Cardiac muscle cell (in vitro differentiated cells and primary cell): ENCODE measurements around the gene ADGRD1. TPM values are rescaled to one million over a fixed set of nuclear protein-coding genes. Genes with fewer than 3 reads are reported as not detected.

ENCODE experiments used
- DNase-seq, 2 donors: peaks; one replicate each; pipeline versions ENCODE4 v3.0.0 to v3.0.0-alpha.2; 2010 to 2017; ENCODE audit warnings: low read depth in 1 of 2, low spot score in 1 of 2
- H3K27ac ChIP-seq: fragments of 200-600 bp; sonication (generic); 2 replicates; pipeline ENCODE4 v1.5.1; 2016
- H3K27me3 ChIP-seq: fragments of 200-600 bp; sonication (generic); 2 replicates; pipeline ENCODE4 v1.6.0; 2016; ENCODE audit warnings: control low read depth
- H3K36me3 ChIP-seq: fragments of 200-600 bp; sonication (generic); 2 replicates; pipeline ENCODE4 v1.5.1; 2016; ENCODE audit warnings: control low read depth
- H3K4me1 ChIP-seq: fragments of 200-600 bp; sonication (generic); 2 replicates; pipeline ENCODE4 v1.8.1; 2017; ENCODE audit warnings: low read depth, mild to moderate bottlenecking, mixed run types
- H3K4me3 ChIP-seq: fragments of 200-600 bp; sonication (generic); 2 replicates; pipeline ENCODE4 v1.5.1; 2016; ENCODE audit warnings: mild to moderate bottlenecking
- H3K9me3 ChIP-seq: fragments of 200-600 bp; sonication (generic); 2 replicates; pipeline ENCODE4 v1.5.1; 2017; ENCODE audit warnings: low read depth, mild to moderate bottlenecking, control low read depth
- CTCF ChIP-seq: IDR thresholded peaks from 2 replicates; pipeline ENCODE4 v1.5.1; 2012; ENCODE audit warnings: low read depth, mild to moderate bottlenecking, low read length
- polyA plus RNA-seq: library from polyadenylated mRNA; unstranded; fragments of >200 nt; fragmentation: Nextera tagmentation; extraction: Ambion mirVana; gene quantifications from 2 replicates; pipeline ENCODE4 v1.2.1, GENCODE V29; 2016
- total RNA-seq: library from RNA; depleted of rRNA; stranded (reverse); fragments of >200 nt; gene quantifications from 2 replicates; pipeline ENCODE4 v1.2.3, GENCODE V29; 2016

ADGRD1 gene
- total and polyA plus RNA-seq, 2 experiments from 2014 or later = 66.6 to 74.0 TPM

DNA sequence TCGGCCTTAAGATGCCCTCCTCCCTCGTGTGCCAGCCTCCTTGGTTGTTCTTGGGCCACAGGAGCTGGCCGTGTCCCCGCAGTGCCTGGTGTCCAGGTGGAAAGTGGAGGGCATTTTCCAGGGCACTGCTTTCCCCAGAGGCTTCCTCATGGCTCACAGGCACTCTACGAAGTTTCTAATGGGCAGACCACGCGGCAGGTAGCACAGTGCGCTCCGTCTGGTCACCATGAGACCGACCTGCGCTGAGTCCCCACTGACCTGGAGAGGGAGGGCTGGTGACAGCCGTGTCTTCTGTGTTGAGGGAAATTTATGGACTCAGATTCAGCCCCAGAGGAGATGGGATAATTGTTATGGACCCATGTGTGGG lies 186.3 kb downstream of the ADGRD1 start:
- Histone ChIP-seq H3K4me1 (no peaks in the 10 kb centered on the region), H3K9me3 (no peaks in the 10 kb centered on the region), H3K27ac (no peak overlapping the region), H3K36me3 (no peaks in the 10 kb centered on the region), H3K4me3 (no peak overlapping the region), H3K27me3 (no peaks in the 10 kb centered on the region)
- no peak for TF ChIP-seq CTCF
- DNase-seq = no peak

DNA sequence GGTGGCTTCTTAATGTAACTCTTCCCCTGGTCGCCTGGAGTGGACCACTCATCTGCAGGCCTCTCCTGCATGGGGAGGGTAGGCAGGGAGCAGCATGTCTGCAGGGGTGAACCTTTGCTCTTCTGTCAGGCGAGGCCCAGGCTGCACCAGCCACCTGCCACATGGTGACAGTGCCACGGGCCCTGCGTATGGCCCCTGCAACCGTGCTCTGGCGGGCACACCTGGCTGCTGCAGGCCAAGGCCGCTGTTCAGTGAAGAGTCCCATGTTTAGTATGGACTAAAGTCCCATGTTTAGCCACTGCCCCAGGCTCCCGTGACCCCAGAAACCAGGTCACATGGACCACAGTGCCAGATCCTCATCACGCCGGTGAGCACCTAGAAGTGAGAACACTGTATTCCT lies 187.0 kb downstream of the ADGRD1 start:
- Histone ChIP-seq H3K4me3 (no peak overlapping the region), H3K36me3 (no peaks in the 10 kb centered on the region), H3K4me1 (no peaks in the 10 kb centered on the region), H3K27me3 (no peaks in the 10 kb centered on the region), H3K9me3 (no peaks in the 10 kb centered on the region), H3K27ac (no peak overlapping the region)
- TF ChIP-seq CTCF = no peak
- DNase-seq = no peak

- TF ChIP-seq CTCF = no peak
Observed at GRCh38 chr12:131141514-131141913, 187.8 kb downstream of the ADGRD1 start.

DNA sequence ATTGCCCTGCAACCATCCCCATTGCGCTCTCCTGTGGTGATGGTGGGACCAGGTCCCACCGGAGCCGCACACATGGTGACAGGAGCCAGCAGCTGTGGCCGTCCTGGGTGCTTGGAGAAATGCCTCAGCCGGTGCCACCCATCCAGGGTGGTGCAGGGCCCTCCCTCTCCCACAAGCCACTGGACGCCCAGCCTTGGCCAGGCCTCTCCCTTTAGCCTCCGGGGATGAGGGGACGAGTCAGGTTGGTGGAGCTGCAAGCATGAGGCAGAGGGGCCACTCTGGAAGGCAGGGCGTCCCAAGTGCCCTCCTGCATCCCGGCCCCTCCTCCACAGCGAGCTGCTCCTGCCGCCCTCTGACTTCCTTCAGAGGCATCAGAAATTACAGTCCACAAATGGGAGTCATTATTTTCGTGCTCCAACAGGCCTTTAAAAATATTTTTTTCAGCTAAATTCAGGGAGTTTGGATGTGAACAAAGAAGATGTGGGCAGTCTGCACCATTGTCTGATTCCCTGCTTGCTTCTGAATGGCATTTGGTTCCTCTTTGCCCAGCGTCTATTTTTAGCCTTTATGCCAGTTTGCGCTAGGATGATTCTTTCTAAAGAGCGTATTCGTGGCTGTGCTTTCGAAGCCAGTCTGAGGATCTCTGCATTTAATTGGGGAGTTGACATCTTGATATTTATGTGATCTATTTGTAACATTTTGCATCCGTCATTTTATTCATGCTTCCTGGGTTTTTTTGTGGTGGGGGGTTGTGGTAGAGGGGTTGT lies 189.4 kb downstream of the ADGRD1 start:
- DNase-seq = no peak
- Histone ChIP-seq H3K27me3 (peaks cover 8% of the 10 kb centered on the region), H3K27ac (no peak overlapping the region), H3K9me3 (no peaks in the 10 kb centered on the region), H3K4me3 (no peak overlapping the region), H3K36me3 (no peaks in the 10 kb centered on the region), H3K4me1 (no peaks in the 10 kb centered on the region)
- TF ChIP-seq CTCF = no peak

More at GRCh38 chr12:131141514-131141913, 187.8 kb downstream of the ADGRD1 start:
- Histone ChIP-seq H3K27me3 (no peaks in the 10 kb centered on the region), H3K4me3 (no peak overlapping the region), H3K4me1 (no peaks in the 10 kb centered on the region), H3K27ac (no peak overlapping the region), H3K36me3 (no peaks in the 10 kb centered on the region), H3K9me3 (no peaks in the 10 kb centered on the region)
- no peak for DNase-seq

GRCh38 chr12:131146173-131146675 lies 192.5 kb downstream of the ADGRD1 start:
- TF ChIP-seq CTCF = no peak
- Histone ChIP-seq H3K9me3 (no peaks in the 10 kb centered on the region), H3K27ac (no peak overlapping the region), H3K27me3 (peaks cover 20% of the 10 kb centered on the region), H3K4me1 (no peaks in the 10 kb centered on the region), H3K36me3 (no peaks in the 10 kb centered on the region), H3K4me3 (no peak overlapping the region)
- no peak for DNase-seq
